Heart right ventricle (tissue), 16 donors: ENCODE results near the gene ZNF532. TPM values are rescaled to one million over a fixed set of nuclear protein-coding genes. Genes with fewer than 3 reads are reported as not detected.

Source experiments
- ATAC-seq, 8 donors: fragments of 200-7000 bp; cut with Tn5 transposase; one replicate each; pipeline ENCODE4 v1.9.1; 2020; ENCODE audit warnings: mild to moderate bottlenecking in 8 of 8, moderate library complexity in 8 of 8, moderate number of reproducible peaks in 1 of 8
- DNase-seq, 2 donors: peaks; one replicate each; pipeline ENCODE4 v3.0.0-alpha.2; 2020
- H3K27ac ChIP-seq, 10 donors: fragments of 200-600 bp; sonication (generic) in 2 of 10; one replicate each; pipeline versions ENCODE4 v1.5.0 to v1.8.0; 2020 to 2022; ENCODE audit warnings: mild to moderate bottlenecking in 3 of 10
- H3K27me3 ChIP-seq, 7 donors: fragments of 200-600 bp; one replicate each; pipeline ENCODE4 v1.8.0; 2021 to 2022; ENCODE audit warnings: mild to moderate bottlenecking in 2 of 7
- H3K36me3 ChIP-seq, 9 donors: fragments of 200-600 bp; sonication (generic) in 1 of 9; one replicate each; pipeline versions ENCODE4 v1.5.0 to v1.8.0; 2020 to 2022; ENCODE audit warnings: mild to moderate bottlenecking in 2 of 9
- H3K4me1 ChIP-seq, 9 donors: fragments of 200-600 bp; sonication (generic) in 1 of 9; one replicate each; pipeline versions ENCODE4 v1.5.0 to v1.8.0; 2020 to 2022; ENCODE audit warnings: mild to moderate bottlenecking in 4 of 9
- H3K4me3 ChIP-seq, 10 donors: fragments of 200-600 bp; sonication (generic) in 2 of 10; one replicate each; pipeline versions ENCODE4 v1.5.0 to v1.8.0; 2020 to 2022; ENCODE audit warnings: mild to moderate bottlenecking in 7 of 10, moderate library complexity in 2 of 10
- H3K9me3 ChIP-seq, 11 donors: fragments of 200-600 bp in 10 of 11; sonication (generic) in 2 of 11; one replicate each; pipeline versions ENCODE4 v1.5.0 to v1.8.0; 2013 to 2022; ENCODE audit warnings: mild to moderate bottlenecking in 2 of 11, control low read depth in 1 of 11, moderate library complexity in 1 of 11
- CTCF ChIP-seq, 9 donors: fragments of 200-600 bp; sonication (generic) in 2 of 9; IDR thresholded peaks; one replicate each; pipeline versions ENCODE4 v1.5.0 to v1.8.0; 2021 to 2022; ENCODE audit warnings: antibody characterized with exemption in 9 of 9, mild to moderate bottlenecking in 5 of 9, moderate library complexity in 1 of 9
- WGBS, 2 donors: extraction: QIAGEN DNeasy Blood & Tissue Kit; methylation state at CpG; one replicate each; pipeline ENCODE4 v1.1.7; 2013; ENCODE audit warnings: inconsistent platforms in 1 of 2; 5-methylcytosine and 5-hydroxymethylcytosine counted together
- intact Hi-C, 10 donors: fragments of 100-400 bp; cut with DNase I; formaldehyde crosslinking; loops; one replicate each; pipeline versions ENCODE4 v1.11.1 to v1.14.2; 2022
- polyA plus RNA-seq, 2 donors: library from polyadenylated mRNA; stranded (reverse); fragments of 200-250 nt; gene quantifications; one replicate each; pipeline ENCODE4 v1.2.3, GENCODE V29; 2013
- total RNA-seq, 10 donors: library from RNA; stranded (reverse); fragmentation: NEBNext Ultra II Directional in 3 of 10; extraction: Animal tissue kit (Norgen Biotek cat#: 25700) in 3 of 10; gene quantifications; one replicate each; pipeline versions ENCODE4 v1.2.1 to v1.2.4, GENCODE V29; 2021 to 2023
- donor health status: Arrhythmogenic right ventricular cardiomyopathy.
- donor health status: ischemic (EF 13 %, LVEDD 7.1; RV severe dilation, severe dysfunction).
- donor health status: healthy with polysubstance abuse.
- donor health status: DM: no; HTN: yes; CAD: no.
- donor health status: DM: no; HTN: no; CAD: no.
- donor health status: ischemic (EF 25% LVEDD 6.9; RV normal size, moderate dysfunction).
- donor health status: ischemic (EF 25% LVEDD 5.7; RV mildly dilated, moderate dysfunction).
- donor health status: healthy.
- donor health status: DM: yes; HTN: yes; CAD: no.
- donor health status: Ischemic cardiomyopathy.
- donor health status: ischemic (EF 35%, LVEDD 5.7; RV mildly dilated, moderate dysfunction).
- donor health status: nonischemic (EF 11% LVEDD 7.7; RV severe dilation, severe dysfunction).
- donor health status: DM: yes; HTN: yes; CAD: no.
- donor health status: PGD.
- donor health status: ischemic (EF 29% LVEDD 5.4; RV normal size, mild dysfunction).
- donor health status: nonischemic (EF 23%, LVEDD 6.1; RV moderate dilation, normal function).

Gene ZNF532
- total and polyA plus RNA-seq, 12 donors: 13.8 to 71.4 (median 64.6) TPM

DNA sequence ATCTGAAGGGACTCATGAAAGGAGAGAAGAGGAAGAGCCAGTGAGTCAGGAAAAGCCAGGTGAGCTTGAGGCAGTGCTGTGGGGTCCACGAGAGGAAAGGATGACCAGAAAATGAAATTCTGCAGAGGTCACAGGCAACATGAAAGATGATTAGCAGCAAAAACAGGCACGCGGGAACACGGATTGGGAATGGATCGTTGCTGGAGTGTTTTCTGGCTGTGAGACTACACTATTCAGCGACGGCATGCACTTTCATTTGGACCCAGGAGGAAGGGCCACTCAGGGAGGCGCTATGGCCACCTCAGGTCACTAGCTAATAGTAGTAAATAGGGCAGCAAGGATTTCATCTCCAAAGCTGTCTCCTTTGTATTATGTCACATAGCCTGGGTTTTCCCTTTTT, 44.8 kb downstream of the ZNF532 start:
- Histone ChIP-seq H3K27me3 (no peaks in the 10 kb centered on the region), H3K4me1 (peaks cover 4 to 74% (median 38%) of the 10 kb centered on the region in 9 donors), H3K4me3 (no peak overlapping the region), H3K36me3 (peaks cover 0 to 34% (median 0%) of the 10 kb centered on the region in 9 donors), H3K27ac (peak overlapping the region in 2 of 10 donors; percentile 6 to 90), H3K9me3 (no peaks in the 10 kb centered on the region)
- ATAC-seq (no peak), DNase-seq (no peak)
- intact Hi-C loops: no loop called here
- WGBS, 2 donors: 73 to 85% methylated on average over 8 of the region's 8 CpGs
- TF ChIP-seq CTCF (IDR thresholded peaks at IDR 0.05): no peak

GRCh38 chr18:58911241-58911640, 46.6 kb downstream of the ZNF532 start:
- ATAC-seq (peak in 4 of 8 donors; percentile 3 to 48 (median 12)), DNase-seq (no peak)
- no peak for TF ChIP-seq CTCF (IDR thresholded peaks at IDR 0.05)
- H3K36me3 ChIP-seq: peaks cover 0 to 32% (median 0%) of the 10 kb centered on the region in 9 donors
- H3K9me3 ChIP-seq: no peaks in the 10 kb centered on the region
- no peaks in the 10 kb centered on the region for H3K27me3 ChIP-seq
- peaks cover 4 to 88% (median 45%) of the 10 kb centered on the region in 9 donors for H3K4me1 ChIP-seq
- intact Hi-C loops: loop anchor here in 1 of 10 donors (5.0 kb wide), 1 partner anchor 49 kb away; the partner anchor contains the start of gene ZNF532
- WGBS, 2 donors: 71% methylated on average over 4 of the region's 4 CpGs
- peak overlapping the region; percentile 4 to 90 (median 76) for H3K27ac ChIP-seq
- H3K4me3 ChIP-seq: peak overlapping the region in 3 of 10 donors; percentile 3 to 28 (median 17)

- Histone ChIP-seq H3K4me3 (peak overlapping the region in 5 of 10 donors; percentile 3 to 28 (median 17)), H3K4me1 (peaks cover 4 to 91% (median 45%) of the 10 kb centered on the region in 9 donors), H3K9me3 (no peaks in the 10 kb centered on the region), H3K36me3 (peaks cover 0 to 32% (median 0%) of the 10 kb centered on the region in 9 donors), H3K27ac (peak overlapping the region; percentile 4 to 90 (median 76)), H3K27me3 (no peaks in the 10 kb centered on the region)
- 28 to 29% methylated on average over 8 of the region's 8 CpGs for WGBS, 2 donors
- peak; percentile 52 to 74 (median 70) for ATAC-seq
- peak in 1 of 2 donors; percentile 45 for DNase-seq
- TF ChIP-seq CTCF (IDR thresholded peaks at IDR 0.05): peak in 1 of 9 donors; percentile 4
- intact Hi-C loops: loop anchor here in 1 of 10 donors (5.0 kb wide), 1 partner anchor 49 kb away; the partner anchor contains the start of gene ZNF532
Observed at GRCh38 chr18:58911766-58912165, 47.1 kb downstream of the ZNF532 start.

DNA sequence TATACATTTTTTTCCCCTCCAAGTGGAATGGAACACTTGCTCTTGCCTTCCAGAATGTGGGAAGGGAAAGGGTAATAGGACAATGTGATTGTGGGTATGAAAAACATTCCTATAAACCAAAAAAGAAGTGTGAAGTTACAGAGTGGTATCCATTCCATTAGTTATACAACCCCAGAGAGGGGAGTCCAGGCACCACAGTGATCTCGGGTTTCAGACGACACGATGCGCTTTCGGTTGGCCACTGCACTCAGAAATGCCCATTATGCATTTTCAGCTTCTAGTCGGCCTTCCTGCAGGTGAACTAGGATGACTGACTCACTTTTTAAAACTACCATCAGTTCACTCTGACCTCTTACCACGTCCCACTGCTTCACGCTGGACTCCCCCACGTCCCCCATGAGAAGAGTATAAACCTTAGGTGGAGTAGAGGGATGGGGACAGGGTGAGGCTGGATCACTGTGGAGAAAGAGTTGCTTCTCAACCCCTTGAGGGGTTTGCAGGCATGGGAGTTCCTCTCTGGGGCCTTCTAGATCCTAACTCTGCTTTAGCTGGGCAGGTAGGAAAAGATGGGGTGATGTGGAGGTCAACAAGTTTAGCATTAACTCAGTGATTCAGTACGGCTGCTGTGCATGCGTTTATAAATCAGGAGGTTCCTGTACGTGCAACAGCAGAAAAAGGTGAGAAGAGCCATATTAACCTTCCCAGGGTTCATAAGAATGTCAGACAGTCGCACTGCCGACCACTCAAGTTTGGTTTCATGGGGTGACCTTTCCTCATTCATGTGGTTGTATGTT, 50.5 kb downstream of the ZNF532 start:
- H3K27ac ChIP-seq: peak overlapping the region; percentile 60 to 90 (median 77)
- peaks cover 0 to 56% (median 26%) of the 10 kb centered on the region in 9 donors for H3K36me3 ChIP-seq
- H3K4me3 ChIP-seq: no peak overlapping the region
- peaks cover 4 to 66% (median 43%) of the 10 kb centered on the region in 9 donors for H3K4me1 ChIP-seq
- no peaks in the 10 kb centered on the region for H3K27me3 ChIP-seq
- no peaks in the 10 kb centered on the region for H3K9me3 ChIP-seq
- DNase-seq (no peak), ATAC-seq (no peak)
- intact Hi-C loops: no loop called here
- TF ChIP-seq CTCF (IDR thresholded peaks at IDR 0.05): no peak
- WGBS, 2 donors: 92 to 95% methylated on average over 14 of the region's 14 CpGs
